Measurements from ENCODE around the gene CACNA1I. TPM values are rescaled to one million over a fixed set of nuclear protein-coding genes. Genes with fewer than 3 reads are reported as not detected.

The CACNA1I gene
- total and polyA plus RNA-seq, 2 donors (not counting 1 experiment from before 2014, with no cell fraction given), result under 0.01 to 0.01 TPM

DNA sequence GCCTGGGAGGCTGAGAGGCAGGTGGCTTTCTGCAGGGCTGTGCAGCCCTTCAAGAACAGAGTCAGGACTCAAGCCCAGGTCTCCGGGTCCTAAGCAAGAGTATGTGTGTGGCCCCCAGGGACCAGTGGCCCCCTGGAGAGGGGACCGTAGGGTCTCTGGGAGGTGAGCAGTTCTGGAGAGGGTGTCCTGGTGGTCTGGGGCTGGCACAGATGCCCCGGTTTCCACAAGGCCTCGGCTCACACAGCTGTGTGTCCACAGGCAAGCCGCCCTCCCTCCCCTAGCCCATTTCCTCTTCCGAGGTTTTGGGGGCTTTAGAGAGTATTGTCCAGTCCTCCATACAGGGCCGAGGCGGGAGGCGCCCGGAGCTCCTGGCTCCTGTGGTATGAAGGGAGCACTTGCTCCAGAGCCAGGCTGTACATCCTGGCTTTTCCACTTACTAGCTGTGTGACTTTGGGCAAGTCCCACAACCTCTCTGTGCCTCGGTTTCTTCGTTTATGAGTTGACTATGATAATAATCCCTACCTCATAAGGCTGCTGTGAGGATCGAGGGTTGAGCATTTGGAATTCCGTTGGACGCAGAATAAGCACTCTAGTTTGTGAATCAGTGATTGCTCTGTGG lies 34.6 kb upstream of the CACNA1I start:
- no peak overlapping the region for H3K9ac ChIP-seq (ENCODE audit: insufficient read depth, low read length)
- peaks cover 6% of the 10 kb centered on the region for H3K4me1 ChIP-seq (ENCODE audit: control insufficient read depth, extremely low read depth, insufficient read depth, low read length)
- H3K27me3 ChIP-seq (ENCODE audit: control insufficient read depth, insufficient read depth, low read length), result no peaks in the 10 kb centered on the region
- H3K9me3 ChIP-seq (ENCODE audit: control insufficient read depth, insufficient read depth, low read depth, low read length), result no peaks in the 10 kb centered on the region
- H4K20me1 ChIP-seq (ENCODE audit: control insufficient read depth, extremely low read depth, insufficient read depth, low read length), result no peaks in the 10 kb centered on the region
- no peak overlapping the region for H2AFZ ChIP-seq (ENCODE audit: low read length)
- H3K27ac ChIP-seq (ENCODE audit: insufficient read depth, low read length), result no peak overlapping the region
- DNase-seq (ENCODE audit: low read depth in 2 of 2), result no peak
- H3K4me3 ChIP-seq (replicated peaks in 1 of 4; ENCODE audit: control extremely low read depth in 1 of 4, insufficient read depth in 1 of 4, low read depth in 3 of 4, low read length in 4 of 4), result no peak overlapping the region
- no peak overlapping the region for H3K4me2 ChIP-seq (ENCODE audit: extremely low read depth, insufficient read depth, low read length)
- peaks cover 13% of the 10 kb centered on the region for H3K79me2 ChIP-seq (ENCODE audit: control insufficient read depth, insufficient read depth, low read length)
- TF ChIP-seq, protein P1, sequence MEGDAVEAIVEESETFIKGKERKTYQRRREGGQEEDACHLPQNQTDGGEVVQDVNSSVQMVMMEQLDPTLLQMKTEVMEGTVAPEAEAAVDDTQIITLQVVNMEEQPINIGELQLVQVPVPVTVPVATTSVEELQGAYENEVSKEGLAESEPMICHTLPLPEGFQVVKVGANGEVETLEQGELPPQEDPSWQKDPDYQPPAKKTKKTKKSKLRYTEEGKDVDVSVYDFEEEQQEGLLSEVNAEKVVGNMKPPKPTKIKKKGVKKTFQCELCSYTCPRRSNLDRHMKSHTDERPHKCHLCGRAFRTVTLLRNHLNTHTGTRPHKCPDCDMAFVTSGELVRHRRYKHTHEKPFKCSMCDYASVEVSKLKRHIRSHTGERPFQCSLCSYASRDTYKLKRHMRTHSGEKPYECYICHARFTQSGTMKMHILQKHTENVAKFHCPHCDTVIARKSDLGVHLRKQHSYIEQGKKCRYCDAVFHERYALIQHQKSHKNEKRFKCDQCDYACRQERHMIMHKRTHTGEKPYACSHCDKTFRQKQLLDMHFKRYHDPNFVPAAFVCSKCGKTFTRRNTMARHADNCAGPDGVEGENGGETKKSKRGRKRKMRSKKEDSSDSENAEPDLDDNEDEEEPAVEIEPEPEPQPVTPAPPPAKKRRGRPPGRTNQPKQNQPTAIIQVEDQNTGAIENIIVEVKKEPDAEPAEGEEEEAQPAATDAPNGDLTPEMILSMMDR (conservative IDR thresholded peaks at IDR 0.05 in 1 of 2, IDR thresholded peaks at IDR 0.05 in 1 of 2; ENCODE audit: low read depth in 1 of 2, low read length in 2 of 2), result no peak
- TF ChIP-seq EZH2 (IDR thresholded peaks at IDR 0.05; ENCODE audit: low read length, missing control alignments), result no peak
- peaks cover 1% of the 10 kb centered on the region for H3K36me3 ChIP-seq (ENCODE audit: control insufficient read depth, insufficient read depth, low read length)

DNA sequence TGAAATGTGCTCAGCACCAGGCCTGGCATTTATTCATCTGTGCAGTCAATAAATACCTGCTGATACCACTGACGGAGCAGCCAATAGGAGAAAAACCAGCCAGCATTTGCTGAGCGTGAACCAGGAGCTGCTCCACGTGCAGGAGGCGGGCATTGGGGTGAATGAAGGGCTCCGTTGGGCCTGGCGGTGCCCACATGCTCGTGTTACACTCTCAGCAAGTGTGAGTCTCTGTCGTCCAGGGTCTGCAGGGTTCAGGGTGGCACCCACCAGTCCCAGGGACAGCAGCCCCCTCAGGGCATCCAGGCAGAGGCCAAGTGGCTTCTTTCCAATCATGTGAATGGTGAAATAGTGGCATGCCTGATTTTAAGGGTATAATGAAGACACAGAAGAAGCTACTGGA lies 33.8 kb upstream of the CACNA1I start:
- Histone ChIP-seq H2AFZ (ENCODE audit: low read length) (no peak overlapping the region), H3K27ac (ENCODE audit: insufficient read depth, low read length) (no peak overlapping the region), H3K79me2 (ENCODE audit: control insufficient read depth, insufficient read depth, low read length) (peaks cover 6% of the 10 kb centered on the region), H3K9me3 (ENCODE audit: control insufficient read depth, insufficient read depth, low read depth, low read length) (no peaks in the 10 kb centered on the region), H3K4me3 (replicated peaks in 1 of 4; ENCODE audit: control extremely low read depth in 1 of 4, insufficient read depth in 1 of 4, low read depth in 3 of 4, low read length in 4 of 4) (no peak overlapping the region), H3K9ac (ENCODE audit: insufficient read depth, low read length) (no peak overlapping the region), H3K27me3 (ENCODE audit: control insufficient read depth, insufficient read depth, low read length) (no peaks in the 10 kb centered on the region), H3K4me2 (ENCODE audit: extremely low read depth, insufficient read depth, low read length) (no peak overlapping the region), H3K4me1 (ENCODE audit: control insufficient read depth, extremely low read depth, insufficient read depth, low read length) (no peaks in the 10 kb centered on the region), H4K20me1 (ENCODE audit: control insufficient read depth, extremely low read depth, insufficient read depth, low read length) (no peaks in the 10 kb centered on the region), H3K36me3 (ENCODE audit: control insufficient read depth, insufficient read depth, low read length) (no peaks in the 10 kb centered on the region)
- TF ChIP-seq EZH2 (IDR thresholded peaks at IDR 0.05; ENCODE audit: low read length, missing control alignments), result no peak
- TF ChIP-seq, protein P1 (conservative IDR thresholded peaks at IDR 0.05 in 1 of 2, IDR thresholded peaks at IDR 0.05 in 1 of 2; ENCODE audit: low read depth in 1 of 2, low read length in 2 of 2), result no peak
- no peak for DNase-seq (ENCODE audit: low read depth in 2 of 2)

- no peaks in the 10 kb centered on the region for H3K79me2 ChIP-seq (ENCODE audit: control insufficient read depth, insufficient read depth, low read length)
- no peak overlapping the region for H2AFZ ChIP-seq (ENCODE audit: low read length)
- H3K4me3 ChIP-seq (replicated peaks in 1 of 4; ENCODE audit: control extremely low read depth in 1 of 4, insufficient read depth in 1 of 4, low read depth in 3 of 4, low read length in 4 of 4), result no peak overlapping the region
- H3K9me3 ChIP-seq (ENCODE audit: control insufficient read depth, insufficient read depth, low read depth, low read length), result no peaks in the 10 kb centered on the region
- no peaks in the 10 kb centered on the region for H3K27me3 ChIP-seq (ENCODE audit: control insufficient read depth, insufficient read depth, low read length)
- H4K20me1 ChIP-seq (ENCODE audit: control insufficient read depth, extremely low read depth, insufficient read depth, low read length), result no peaks in the 10 kb centered on the region
- no peak for TF ChIP-seq EZH2 (IDR thresholded peaks at IDR 0.05; ENCODE audit: low read length, missing control alignments)
- TF ChIP-seq, protein P1 (conservative IDR thresholded peaks at IDR 0.05 in 1 of 2, IDR thresholded peaks at IDR 0.05 in 1 of 2; ENCODE audit: low read depth in 1 of 2, low read length in 2 of 2), result no peak
- no peak for DNase-seq (ENCODE audit: low read depth in 2 of 2)
- no peaks in the 10 kb centered on the region for H3K36me3 ChIP-seq (ENCODE audit: control insufficient read depth, insufficient read depth, low read length)
- H3K27ac ChIP-seq (ENCODE audit: insufficient read depth, low read length), result no peak overlapping the region
- no peak overlapping the region for H3K4me2 ChIP-seq (ENCODE audit: extremely low read depth, insufficient read depth, low read length)
- no peaks in the 10 kb centered on the region for H3K4me1 ChIP-seq (ENCODE audit: control insufficient read depth, extremely low read depth, insufficient read depth, low read length)
- no peak overlapping the region for H3K9ac ChIP-seq (ENCODE audit: insufficient read depth, low read length)
Measured at GRCh38 chr22:39537975-39538374, 32.6 kb upstream of the CACNA1I start.
